ENCODE measurements around the gene PPP3CA. TPM values are rescaled to one million over a fixed set of nuclear protein-coding genes. Genes with fewer than 3 reads are reported as not detected.

The PPP3CA gene
- total and polyA plus RNA-seq, 9 donors, result 19.4 to 47.9 (median 37.9) TPM

- no peak for DNase-seq
- Histone ChIP-seq H3K9me3 (no peaks in the 10 kb centered on the region), H3K27ac (no peak overlapping the region), H3K36me3 (no peaks in the 10 kb centered on the region), H3K4me1 (ENCODE audit: insufficient read depth) (peaks cover 3% of the 10 kb centered on the region), H3K4me3 (no peak overlapping the region), H3K27me3 (no peaks in the 10 kb centered on the region)
- intact Hi-C loops (cut with DNase I), result no loop called here
- WGBS, 3 donors, result 80 to 86% (median 85%) methylated on average over 4 of the region's 4 CpGs
- TF ChIP-seq POLR2A (IDR thresholded peaks at IDR 0.05) (no peak), EP300 (IDR thresholded peaks at IDR 0.05) (no peak)
- TF ChIP-seq, protein P1, sequence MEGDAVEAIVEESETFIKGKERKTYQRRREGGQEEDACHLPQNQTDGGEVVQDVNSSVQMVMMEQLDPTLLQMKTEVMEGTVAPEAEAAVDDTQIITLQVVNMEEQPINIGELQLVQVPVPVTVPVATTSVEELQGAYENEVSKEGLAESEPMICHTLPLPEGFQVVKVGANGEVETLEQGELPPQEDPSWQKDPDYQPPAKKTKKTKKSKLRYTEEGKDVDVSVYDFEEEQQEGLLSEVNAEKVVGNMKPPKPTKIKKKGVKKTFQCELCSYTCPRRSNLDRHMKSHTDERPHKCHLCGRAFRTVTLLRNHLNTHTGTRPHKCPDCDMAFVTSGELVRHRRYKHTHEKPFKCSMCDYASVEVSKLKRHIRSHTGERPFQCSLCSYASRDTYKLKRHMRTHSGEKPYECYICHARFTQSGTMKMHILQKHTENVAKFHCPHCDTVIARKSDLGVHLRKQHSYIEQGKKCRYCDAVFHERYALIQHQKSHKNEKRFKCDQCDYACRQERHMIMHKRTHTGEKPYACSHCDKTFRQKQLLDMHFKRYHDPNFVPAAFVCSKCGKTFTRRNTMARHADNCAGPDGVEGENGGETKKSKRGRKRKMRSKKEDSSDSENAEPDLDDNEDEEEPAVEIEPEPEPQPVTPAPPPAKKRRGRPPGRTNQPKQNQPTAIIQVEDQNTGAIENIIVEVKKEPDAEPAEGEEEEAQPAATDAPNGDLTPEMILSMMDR (IDR thresholded peaks at IDR 0.05), result no peak
Observed at GRCh38 chr4:101309925-101310324, 37.4 kb downstream of the PPP3CA start.

- no peak overlapping the region for H3K4me3 ChIP-seq
- peaks cover 3% of the 10 kb centered on the region for H3K4me1 ChIP-seq (ENCODE audit: insufficient read depth)
- DNase-seq, result no peak
- no peak for TF ChIP-seq EP300 (IDR thresholded peaks at IDR 0.05)
- TF ChIP-seq, protein P1 (IDR thresholded peaks at IDR 0.05), result no peak
- no peak for TF ChIP-seq POLR2A (IDR thresholded peaks at IDR 0.05)
- intact Hi-C loops (cut with DNase I), result no loop called here
- no peaks in the 10 kb centered on the region for H3K9me3 ChIP-seq
- WGBS, 3 donors, result 93 to 98% (median 95%) methylated on average over 2 of the region's 2 CpGs
- no peaks in the 10 kb centered on the region for H3K36me3 ChIP-seq
- no peak overlapping the region for H3K27ac ChIP-seq
- H3K27me3 ChIP-seq, result no peaks in the 10 kb centered on the region
Observed at GRCh38 chr4:101307899-101308298, 39.4 kb downstream of the PPP3CA start.

DNA sequence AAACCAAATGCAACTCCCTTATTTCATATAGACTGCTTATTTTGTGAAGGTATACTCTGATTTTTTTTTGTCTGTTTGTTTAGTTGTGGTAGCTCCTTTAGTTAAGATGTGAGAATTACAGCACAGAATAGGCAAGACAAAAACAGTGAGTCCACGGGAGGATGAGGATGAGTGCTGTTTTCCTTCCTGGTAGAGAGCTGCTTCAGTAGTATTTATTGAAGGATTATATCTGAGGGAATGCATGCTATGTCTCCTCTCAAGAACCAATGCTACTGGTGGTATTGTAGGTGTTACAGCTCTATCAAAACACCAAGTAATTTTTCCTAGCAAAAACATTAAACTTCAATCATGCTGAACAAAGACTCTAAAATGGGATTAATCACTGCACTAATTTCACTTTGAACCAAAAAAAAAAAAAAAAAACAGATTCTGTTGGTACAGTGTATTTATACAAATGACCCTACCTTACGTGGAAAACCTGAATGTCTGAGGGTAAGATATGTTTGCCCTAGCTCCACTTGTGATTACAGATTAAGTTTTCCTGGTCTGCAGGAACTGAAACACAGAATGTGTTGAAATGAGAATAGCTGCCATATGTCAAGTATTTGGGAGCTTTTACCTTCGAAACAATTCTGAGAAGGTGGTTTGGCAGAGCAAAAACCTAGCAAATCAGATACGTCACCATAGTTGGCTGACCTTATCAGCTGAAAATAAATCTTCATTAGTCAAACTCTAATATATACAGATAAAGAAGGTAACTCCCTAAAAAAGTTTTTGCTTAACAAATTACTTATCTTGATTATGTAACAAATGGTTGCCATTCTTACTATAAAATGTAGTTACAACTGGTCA, 40.3 kb downstream of the PPP3CA start:
- H3K27ac ChIP-seq, result no peak overlapping the region
- intact Hi-C loops (cut with DNase I), result no loop called here

DNA sequence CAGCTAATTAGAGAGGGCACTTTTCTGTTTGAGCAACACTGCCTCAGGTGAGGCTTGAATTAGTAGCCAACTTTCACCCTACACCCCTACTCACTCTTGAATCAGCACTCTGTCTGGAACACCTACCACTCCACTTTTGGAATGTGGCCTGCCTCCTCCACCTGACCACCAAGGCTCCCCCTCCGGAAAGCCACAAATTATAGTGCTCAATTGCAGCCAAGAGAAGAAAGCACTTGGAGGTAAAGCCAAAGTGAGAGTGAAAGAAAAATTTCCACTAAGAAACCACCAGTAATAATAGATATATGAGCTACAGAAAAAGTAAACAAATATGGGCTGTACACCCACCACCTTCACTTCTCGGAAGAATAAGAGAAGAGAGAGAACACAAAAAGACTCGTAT, 41.1 kb downstream of the PPP3CA start:
- Histone ChIP-seq H3K4me3 (no peak overlapping the region), H3K36me3 (no peaks in the 10 kb centered on the region), H3K27me3 (no peaks in the 10 kb centered on the region), H3K9me3 (no peaks in the 10 kb centered on the region), H3K4me1 (ENCODE audit: insufficient read depth) (peaks cover under 1% of the 10 kb centered on the region), H3K27ac (no peak overlapping the region)
- DNase-seq, result no peak
- TF ChIP-seq, protein P1 (IDR thresholded peaks at IDR 0.05), result no peak
- no peak for TF ChIP-seq EP300 (IDR thresholded peaks at IDR 0.05)
- no peak for TF ChIP-seq POLR2A (IDR thresholded peaks at IDR 0.05)
- intact Hi-C loops (cut with DNase I), result no loop called here
- 51 to 61% (median 58%) methylated on average over 3 of the region's 3 CpGs for WGBS, 3 donors

More for the DNA sequence above, 40.3 kb downstream of the PPP3CA start:
- no peak overlapping the region for H3K4me3 ChIP-seq
- WGBS, 3 donors, result 68 to 88% (median 81%) methylated on average over 4 of the region's 4 CpGs
- H3K9me3 ChIP-seq, result no peaks in the 10 kb centered on the region
- TF ChIP-seq EP300 (IDR thresholded peaks at IDR 0.05) (no peak), POLR2A (IDR thresholded peaks at IDR 0.05) (no peak)
- TF ChIP-seq, protein P1 (IDR thresholded peaks at IDR 0.05), result no peak
- DNase-seq, result no peak
- no peaks in the 10 kb centered on the region for H3K27me3 ChIP-seq
- H3K4me1 ChIP-seq (ENCODE audit: insufficient read depth), result peaks cover 3% of the 10 kb centered on the region
- no peaks in the 10 kb centered on the region for H3K36me3 ChIP-seq
